Body of pancreas (tissue), 4 donors: Measurements from ENCODE around the gene IL17RE. TPM values are rescaled to one million over a fixed set of nuclear protein-coding genes. Genes with fewer than 3 reads are reported as not detected.

Experiments
- ATAC-seq: fragments of 150-250 bp; one replicate; pipeline ENCODE4 v1.9.1; 2016
- DNase-seq, 4 donors: peaks; one replicate each; pipeline ENCODE4 v3.0.0-alpha.2; 2019
- H3K27ac ChIP-seq, 4 donors: fragments of 200-600 bp; sonication (generic); 1 replicate in 3 of 4; 2 replicates in 1 of 4; pipeline versions ENCODE4 v1.5.1 to v1.6.1; 2016 to 2019; ENCODE audit warnings: mild to moderate bottlenecking in 1 of 4, mixed read lengths in 1 of 4, moderate library complexity in 1 of 4
- H3K27me3 ChIP-seq, 2 donors: fragments of 200-600 bp; sonication (generic); one replicate each; pipeline ENCODE4 v1.6.0; 2016; ENCODE audit warnings: mild to moderate bottlenecking in 1 of 2
- H3K36me3 ChIP-seq, 2 donors: fragments of 200-600 bp; sonication (generic); replicated peaks in 1 of 2; 2 replicates each; pipeline ENCODE4 v1.5.1; 2016; ENCODE audit warnings: low read depth in 2 of 2; ENCODE audit not compliant: insufficient read depth in 1 of 2
- H3K4me1 ChIP-seq: fragments of 200-600 bp; sonication (generic); one replicate; pipeline ENCODE4 v1.6.0; 2016
- H3K4me3 ChIP-seq, 2 donors: fragments of 200-600 bp; sonication (generic); 1 replicate in 1 of 2; 2 replicates in 1 of 2; pipeline ENCODE4 v1.5.1; 2016 to 2019
- H3K9me3 ChIP-seq, 3 donors: fragments of 200-600 bp; sonication (generic); 1 replicate in 2 of 3; 2 replicates in 1 of 3; pipeline ENCODE4 v1.5.1; 2016
- POLR2A ChIP-seq, 3 donors: fragments of 450-650 bp; IDR thresholded peaks; one replicate each; pipeline ENCODE4 v1.6.1; 2016; ENCODE audit warnings: antibody characterized with exemption in 3 of 3, mild to moderate bottlenecking in 2 of 3
- WGBS, 2 donors: methylation state at CpG; one replicate each; pipeline ENCODE4 v1.1.5; 2017; 5-methylcytosine and 5-hydroxymethylcytosine counted together
- intact Hi-C: fragments of 100-400 bp; cut with DNase I; formaldehyde crosslinking; loops from one replicate; pipeline ENCODE4 v1.15.1; 2023
- total RNA-seq, 2 donors: library from RNA; depleted of rRNA; stranded (reverse); fragments of >200 nt; gene quantifications; one replicate each; pipeline ENCODE4 v1.1.0, GENCODE V29; 2016
- TF ChIP-seq, protein P1 (sequence below), 7 experiments: fragments of 450-650 bp in 4 of 7; fragments of 200-600 bp in 3 of 7; sonication (generic) in 3 of 7; IDR thresholded peaks; one replicate each; pipeline ENCODE4 v1.5.1; 2016 to 2019; ENCODE audit warnings: antibody characterized with exemption in 7 of 7

The IL17RE gene
- total RNA-seq, 2 donors from 2014 or later = 10.9 to 18.2 TPM

DNA sequence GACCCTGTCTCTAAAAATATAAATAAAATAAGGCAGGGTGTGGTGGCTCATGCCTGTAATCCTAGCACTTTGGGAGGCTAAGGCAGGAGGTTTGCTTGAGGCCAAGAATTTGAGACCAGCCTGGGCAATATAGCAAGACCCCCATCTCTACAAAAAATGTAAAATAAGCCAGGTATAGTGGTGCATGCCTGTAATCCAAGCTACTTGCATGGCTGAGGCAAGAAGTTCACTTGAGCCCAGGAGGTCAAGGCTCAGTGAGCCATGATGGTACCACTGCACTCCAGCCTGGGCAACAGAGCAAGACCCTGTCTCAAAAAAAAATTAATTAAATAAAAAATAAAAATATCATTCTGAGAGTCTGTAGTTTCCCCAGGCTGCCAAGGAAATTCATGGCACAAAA lies 16.3 kb upstream of the IL17RE start:
- Histone ChIP-seq H3K9me3 (no peaks in the 10 kb centered on the region), H3K27me3 (no peaks in the 10 kb centered on the region), H3K4me3 (no peak overlapping the region), H3K4me1 (peaks cover 3% of the 10 kb centered on the region), H3K36me3 (no peaks in the 10 kb centered on the region), H3K27ac (no peak overlapping the region)
- no peak for DNase-seq
- ATAC-seq = no peak
- intact Hi-C loops = no loop called here
- TF ChIP-seq POLR2A (IDR thresholded peaks at IDR 0.05) = no peak
- TF ChIP-seq, protein P1, sequence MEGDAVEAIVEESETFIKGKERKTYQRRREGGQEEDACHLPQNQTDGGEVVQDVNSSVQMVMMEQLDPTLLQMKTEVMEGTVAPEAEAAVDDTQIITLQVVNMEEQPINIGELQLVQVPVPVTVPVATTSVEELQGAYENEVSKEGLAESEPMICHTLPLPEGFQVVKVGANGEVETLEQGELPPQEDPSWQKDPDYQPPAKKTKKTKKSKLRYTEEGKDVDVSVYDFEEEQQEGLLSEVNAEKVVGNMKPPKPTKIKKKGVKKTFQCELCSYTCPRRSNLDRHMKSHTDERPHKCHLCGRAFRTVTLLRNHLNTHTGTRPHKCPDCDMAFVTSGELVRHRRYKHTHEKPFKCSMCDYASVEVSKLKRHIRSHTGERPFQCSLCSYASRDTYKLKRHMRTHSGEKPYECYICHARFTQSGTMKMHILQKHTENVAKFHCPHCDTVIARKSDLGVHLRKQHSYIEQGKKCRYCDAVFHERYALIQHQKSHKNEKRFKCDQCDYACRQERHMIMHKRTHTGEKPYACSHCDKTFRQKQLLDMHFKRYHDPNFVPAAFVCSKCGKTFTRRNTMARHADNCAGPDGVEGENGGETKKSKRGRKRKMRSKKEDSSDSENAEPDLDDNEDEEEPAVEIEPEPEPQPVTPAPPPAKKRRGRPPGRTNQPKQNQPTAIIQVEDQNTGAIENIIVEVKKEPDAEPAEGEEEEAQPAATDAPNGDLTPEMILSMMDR (IDR thresholded peaks at IDR 0.05) = no peak

DNA sequence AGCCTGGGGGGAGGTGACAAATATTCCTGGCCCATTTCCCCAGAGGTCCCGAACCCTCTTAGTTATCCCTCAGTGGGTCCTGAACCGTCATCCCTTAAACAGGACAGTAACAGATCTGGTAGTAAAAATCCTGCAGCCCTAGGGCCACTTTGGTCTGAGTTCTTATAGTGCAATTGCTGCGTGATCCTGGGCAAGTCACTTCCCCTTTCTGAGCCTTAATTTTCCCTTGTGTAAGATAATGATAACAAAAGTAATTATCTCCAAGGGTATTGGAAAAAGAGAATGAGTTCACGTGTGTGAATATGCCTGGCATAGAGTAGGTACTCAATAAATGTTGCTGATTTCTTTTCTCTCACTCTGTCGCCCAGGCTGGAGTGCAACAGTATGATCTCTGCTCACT lies 15.2 kb upstream of the IL17RE start:
- no peak overlapping the region for H3K4me3 ChIP-seq
- H3K27me3 ChIP-seq = no peaks in the 10 kb centered on the region
- DNase-seq (no peak), ATAC-seq (no peak)
- TF ChIP-seq POLR2A (IDR thresholded peaks at IDR 0.05) = no peak
- TF ChIP-seq, protein P1 (IDR thresholded peaks at IDR 0.05) = no peak
- H3K36me3 ChIP-seq = no peaks in the 10 kb centered on the region
- H3K4me1 ChIP-seq = peaks cover 11% of the 10 kb centered on the region
- WGBS, 2 donors = 66 to 83% methylated on average over 5 of the region's 5 CpGs
- H3K27ac ChIP-seq = no peak overlapping the region
- intact Hi-C loops = no loop called here
- no peaks in the 10 kb centered on the region for H3K9me3 ChIP-seq

DNA sequence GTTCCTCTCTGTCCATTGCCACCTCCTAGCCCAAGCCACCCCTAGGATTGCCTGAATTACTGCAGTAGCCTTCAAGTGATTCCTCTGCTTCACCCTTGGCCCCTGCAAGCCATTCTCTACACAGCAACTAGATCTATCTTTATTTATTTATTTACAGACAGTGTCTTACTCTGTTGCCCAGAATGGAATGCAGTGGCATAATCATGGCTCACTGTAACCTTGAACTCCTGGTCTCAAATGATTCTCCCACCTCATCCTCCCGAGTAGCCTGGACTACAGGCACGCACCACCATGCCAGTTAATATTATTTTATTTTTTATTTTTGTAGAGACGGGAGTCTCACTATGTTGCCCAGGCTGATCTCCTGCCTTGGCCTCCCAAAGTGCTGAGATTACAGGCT lies 14.1 kb upstream of the IL17RE start:
- peaks cover 12% of the 10 kb centered on the region for H3K4me1 ChIP-seq
- ATAC-seq (no peak), DNase-seq (no peak)
- no peak overlapping the region for H3K4me3 ChIP-seq
- intact Hi-C loops = no loop called here
- H3K27ac ChIP-seq = no peak overlapping the region
- TF ChIP-seq, protein P1 (IDR thresholded peaks at IDR 0.05) = no peak
- no peak for TF ChIP-seq POLR2A (IDR thresholded peaks at IDR 0.05)
- WGBS, 2 donors = 67 to 71% methylated on average over 3 of the region's 3 CpGs
- no peaks in the 10 kb centered on the region for H3K36me3 ChIP-seq
- H3K9me3 ChIP-seq = no peaks in the 10 kb centered on the region
- no peaks in the 10 kb centered on the region for H3K27me3 ChIP-seq

DNA sequence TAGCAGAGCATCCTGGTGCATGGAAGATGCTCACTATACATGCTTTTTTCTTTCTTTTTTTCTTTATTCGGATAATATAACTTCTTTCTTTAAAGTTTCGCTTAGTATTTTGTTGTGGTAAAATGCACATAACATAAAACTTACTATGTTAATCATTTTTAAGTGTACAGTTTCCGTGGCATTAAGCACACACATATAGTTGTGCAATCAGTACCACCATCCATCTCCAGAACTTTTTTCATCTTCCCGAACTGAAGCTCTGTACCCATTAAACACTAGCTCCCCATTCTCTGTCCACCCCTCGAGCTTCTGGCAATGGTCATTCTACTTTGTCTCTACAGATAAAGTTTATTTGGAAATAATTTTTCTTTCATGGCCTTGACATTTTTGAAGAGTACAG lies 13.2 kb upstream of the IL17RE start:
- DNase-seq = no peak
- H3K4me1 ChIP-seq = peaks cover 12% of the 10 kb centered on the region
- H3K4me3 ChIP-seq = no peak overlapping the region
- no peaks in the 10 kb centered on the region for H3K9me3 ChIP-seq
- no peaks in the 10 kb centered on the region for H3K27me3 ChIP-seq
- no peak overlapping the region for H3K27ac ChIP-seq
- intact Hi-C loops = no loop called here
- 61 to 63% methylated on average over 5 of the region's 5 CpGs for WGBS, 2 donors
- H3K36me3 ChIP-seq = no peaks in the 10 kb centered on the region
- no peak for ATAC-seq
- TF ChIP-seq, protein P1 (IDR thresholded peaks at IDR 0.05) = no peak
- no peak for TF ChIP-seq POLR2A (IDR thresholded peaks at IDR 0.05)

DNA sequence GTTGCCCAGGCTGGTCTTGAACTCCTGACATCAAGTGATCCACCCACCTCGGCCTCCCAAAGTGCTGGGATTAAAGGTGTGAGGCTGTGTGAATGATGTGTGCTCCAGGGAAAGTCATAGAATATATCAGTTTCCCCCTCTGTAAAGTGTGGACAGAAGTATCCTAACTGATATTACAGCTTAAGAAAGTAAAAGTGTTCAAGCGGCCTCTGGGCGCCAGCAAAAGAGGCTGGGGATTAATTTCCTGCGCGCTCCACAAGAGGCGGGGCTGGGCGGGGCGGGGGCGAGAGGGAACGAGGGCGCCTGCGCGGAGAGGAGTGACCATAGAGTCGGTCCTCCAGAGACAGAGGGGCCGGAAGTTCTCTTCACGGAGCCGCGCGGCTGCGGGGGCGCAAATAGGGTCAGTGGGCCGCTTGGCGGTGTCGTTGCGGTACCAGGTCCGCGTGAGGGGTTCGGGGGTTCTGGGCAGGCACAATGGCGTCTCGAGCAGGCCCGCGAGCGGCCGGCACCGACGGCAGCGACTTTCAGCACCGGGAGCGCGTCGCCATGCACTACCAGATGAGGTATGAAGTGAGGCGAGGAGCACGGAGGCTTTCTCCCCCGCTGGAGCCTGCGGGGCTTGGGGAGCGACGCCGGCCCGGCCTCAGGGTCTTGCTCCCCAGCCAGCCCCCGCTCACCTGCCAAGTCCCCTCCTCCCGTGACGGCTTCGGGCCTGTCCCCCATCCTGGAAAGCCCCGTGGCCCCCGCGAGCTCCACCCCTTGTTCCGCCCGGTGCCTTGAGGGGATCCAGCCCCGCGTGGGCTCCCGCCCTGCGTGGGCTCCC lies 12.2 kb upstream of the IL17RE start, which contains the start of gene JAGN1:
TSS of gene JAGN1 (plus strand) at position 362 of the 823 bp plus-strand sequence. CDS start at position 475, 113 bp downstream.
- Histone ChIP-seq H3K27ac (peak within 1 kb of the TSS; percentile 88 to 96 (median 92)), H3K4me1 (peaks cover 12% of the 10 kb centered on the region), H3K36me3 (no peaks in the 10 kb centered on the region), H3K9me3 (no peaks in the 10 kb centered on the region), H3K4me3 (peak within 1 kb of the TSS; percentile 88 to 100), H3K27me3 (no peaks in the 10 kb centered on the region)
- TF ChIP-seq, protein P1 (IDR thresholded peaks at IDR 0.05) = peak in 2 of 7 experiments; percentile 6 to 13
- TF ChIP-seq POLR2A (IDR thresholded peaks at IDR 0.05) = peak; percentile 70 to 93 (median 89)
- WGBS, 2 donors = 0% methylated on average over 9 to 48 of the region's 62 CpGs
- DNase-seq (peak; percentile 89 to 92 (median 90)), ATAC-seq (peak; percentile 99)
- intact Hi-C loops = no loop called here
